Tibial nerve (tissue), 3 donors: ENCODE results near the gene RAB11FIP3.

Experiments used
- POLR2A ChIP-seq, 2 donors: fragments of 450-650 bp; IDR thresholded peaks; one replicate each; pipeline ENCODE4 v1.6.1; 2017; ENCODE audit warnings: antibody characterized with exemption in 2 of 2, mild to moderate bottlenecking in 2 of 2, moderate library complexity in 2 of 2
- TF ChIP-seq, protein P1 (sequence below), 5 experiments: fragments of 200-600 bp in 3 of 5; fragments of 450-650 bp in 2 of 5; sonication (generic) in 3 of 5; IDR thresholded peaks; one replicate each; pipeline ENCODE4 v1.5.1; 2016 to 2019; ENCODE audit warnings: antibody characterized with exemption in 5 of 5, mild to moderate bottlenecking in 3 of 5, moderate library complexity in 2 of 5

GRCh38 chr16:508884-509736 is 83.7 kb downstream of the RAB11FIP3 start:
- TF ChIP-seq, protein P1, sequence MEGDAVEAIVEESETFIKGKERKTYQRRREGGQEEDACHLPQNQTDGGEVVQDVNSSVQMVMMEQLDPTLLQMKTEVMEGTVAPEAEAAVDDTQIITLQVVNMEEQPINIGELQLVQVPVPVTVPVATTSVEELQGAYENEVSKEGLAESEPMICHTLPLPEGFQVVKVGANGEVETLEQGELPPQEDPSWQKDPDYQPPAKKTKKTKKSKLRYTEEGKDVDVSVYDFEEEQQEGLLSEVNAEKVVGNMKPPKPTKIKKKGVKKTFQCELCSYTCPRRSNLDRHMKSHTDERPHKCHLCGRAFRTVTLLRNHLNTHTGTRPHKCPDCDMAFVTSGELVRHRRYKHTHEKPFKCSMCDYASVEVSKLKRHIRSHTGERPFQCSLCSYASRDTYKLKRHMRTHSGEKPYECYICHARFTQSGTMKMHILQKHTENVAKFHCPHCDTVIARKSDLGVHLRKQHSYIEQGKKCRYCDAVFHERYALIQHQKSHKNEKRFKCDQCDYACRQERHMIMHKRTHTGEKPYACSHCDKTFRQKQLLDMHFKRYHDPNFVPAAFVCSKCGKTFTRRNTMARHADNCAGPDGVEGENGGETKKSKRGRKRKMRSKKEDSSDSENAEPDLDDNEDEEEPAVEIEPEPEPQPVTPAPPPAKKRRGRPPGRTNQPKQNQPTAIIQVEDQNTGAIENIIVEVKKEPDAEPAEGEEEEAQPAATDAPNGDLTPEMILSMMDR (IDR thresholded peaks at IDR 0.05) = no peak
- no peak for TF ChIP-seq POLR2A (IDR thresholded peaks at IDR 0.05)
